HG03469 (cell line): ENCODE data around the gene RPL32.
"Not testable (repeated sequence)": the region's sequence is repeated elsewhere in the genome, so short reads cannot be mapped to it uniquely, and the experiment has no call there.

Experiments used
- ATAC-seq: cut with Tn5 transposase; IDR thresholded peaks from one replicate; pipeline ENCODE4 v1.9.1; 2021; ENCODE audit warnings: mild to moderate bottlenecking, moderate library complexity, moderate number of reproducible peaks; ENCODE audit not compliant: unreplicated experiment

The RPL32 gene

DNA sequence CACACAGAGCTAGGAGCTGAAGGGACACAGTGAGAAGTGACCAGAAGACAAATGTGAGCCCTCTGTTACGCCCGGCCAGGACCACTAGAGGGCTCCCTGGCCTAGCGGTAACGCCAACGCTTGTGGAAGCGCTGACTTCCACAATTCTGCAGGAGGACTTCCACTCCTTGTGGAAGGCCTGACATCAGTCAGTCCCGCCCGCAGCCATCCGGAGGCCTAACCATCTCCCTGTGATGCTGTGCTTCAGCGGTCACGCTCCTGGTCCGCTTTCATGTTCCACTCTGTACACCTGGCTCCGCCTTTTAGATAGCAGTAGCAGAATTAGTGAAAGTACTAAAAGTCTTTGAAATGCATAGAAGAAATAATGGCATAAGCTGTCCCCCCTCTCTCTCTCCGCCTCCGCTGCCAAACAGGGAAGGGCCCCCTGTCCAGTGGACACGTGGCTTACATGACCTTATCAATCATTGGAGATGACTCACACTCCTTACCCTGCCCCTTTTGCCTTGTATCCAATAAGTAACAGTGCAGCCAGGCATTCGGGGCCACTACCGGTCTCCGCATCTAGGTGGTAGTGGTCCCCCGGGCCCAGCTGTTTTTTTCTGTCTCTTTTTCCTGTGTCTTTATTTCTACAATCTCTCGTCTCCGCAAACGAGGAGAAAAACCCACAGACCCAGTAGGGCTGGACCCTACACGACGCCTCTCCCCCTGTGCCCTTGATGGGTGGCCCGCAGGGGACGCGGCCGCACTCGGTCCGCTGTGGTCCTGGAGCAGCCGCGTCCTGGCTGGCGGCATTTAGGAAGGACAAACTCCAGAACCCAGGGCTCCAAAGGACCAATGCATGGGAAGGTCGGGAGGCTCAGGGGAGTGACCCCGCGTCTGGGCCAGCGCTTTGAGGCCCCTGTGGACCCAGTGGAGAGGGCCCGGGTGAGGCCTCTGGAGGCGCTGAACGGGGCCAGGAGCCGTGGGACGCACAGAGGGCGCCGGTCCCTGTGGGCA is 27.0 kb upstream of the RPL32 start:
- ATAC-seq: peak; percentile 51

DNA sequence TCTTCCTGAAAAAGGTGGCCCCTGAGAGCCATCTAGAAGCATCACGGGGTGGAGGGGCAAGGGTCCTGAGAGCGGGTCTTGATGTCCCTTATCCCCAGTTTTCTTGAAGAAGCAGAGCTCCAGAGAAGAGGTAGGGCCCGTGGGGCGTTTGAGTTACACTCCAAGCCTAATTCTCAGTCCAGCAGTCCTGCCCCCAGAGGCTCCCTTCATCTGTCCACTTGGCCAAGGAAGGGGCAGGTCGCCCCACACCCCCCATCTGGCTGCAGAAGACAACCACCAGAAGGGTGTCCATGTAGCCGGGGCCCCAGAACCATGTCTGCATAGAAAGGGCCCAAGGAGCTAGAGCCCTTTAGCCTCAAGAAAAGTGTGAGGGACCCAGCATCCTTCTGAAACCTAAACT is 25.5 kb upstream of the RPL32 start:
- no peak for ATAC-seq

DNA sequence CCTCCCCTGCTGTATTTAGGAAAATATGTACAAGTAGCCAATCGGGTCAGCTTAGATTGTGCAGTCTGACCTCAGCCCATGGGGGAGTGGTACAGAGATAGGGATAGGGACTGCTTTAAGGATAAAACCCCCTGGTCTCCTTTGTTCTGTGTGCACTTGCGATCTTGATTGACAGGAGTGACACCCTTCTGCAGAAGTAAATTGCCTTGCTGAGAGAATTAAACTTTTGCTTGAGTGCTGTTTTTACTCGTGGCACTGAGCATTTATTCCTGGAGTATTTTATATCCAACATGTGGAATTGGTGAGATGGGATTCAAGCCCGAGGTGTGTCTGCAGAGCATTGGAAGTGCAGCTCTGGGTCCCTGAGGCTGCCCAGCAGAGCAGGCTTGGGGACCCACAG is 23.9 kb upstream of the RPL32 start:
- no peak for ATAC-seq

DNA sequence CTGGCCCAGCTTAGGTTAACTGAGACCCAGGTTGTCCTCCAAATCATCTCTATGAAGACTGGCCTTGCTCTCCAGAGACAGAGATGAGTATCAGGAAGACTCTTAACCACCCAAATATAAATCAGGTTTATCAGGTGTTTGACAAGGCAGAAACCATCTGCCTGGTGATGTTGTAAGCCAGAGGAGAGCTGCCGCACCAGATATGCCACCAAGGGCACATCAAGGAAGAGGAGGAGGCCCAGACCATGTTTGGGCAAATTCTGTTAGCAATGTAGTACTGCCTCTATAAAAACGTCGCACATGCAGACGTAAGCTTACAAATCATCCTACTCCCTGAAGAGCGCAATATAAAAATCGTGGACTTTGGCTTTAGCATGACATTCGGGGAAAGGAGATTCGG is 21.0 kb upstream of the RPL32 start:
- ATAC-seq: no peak

DNA sequence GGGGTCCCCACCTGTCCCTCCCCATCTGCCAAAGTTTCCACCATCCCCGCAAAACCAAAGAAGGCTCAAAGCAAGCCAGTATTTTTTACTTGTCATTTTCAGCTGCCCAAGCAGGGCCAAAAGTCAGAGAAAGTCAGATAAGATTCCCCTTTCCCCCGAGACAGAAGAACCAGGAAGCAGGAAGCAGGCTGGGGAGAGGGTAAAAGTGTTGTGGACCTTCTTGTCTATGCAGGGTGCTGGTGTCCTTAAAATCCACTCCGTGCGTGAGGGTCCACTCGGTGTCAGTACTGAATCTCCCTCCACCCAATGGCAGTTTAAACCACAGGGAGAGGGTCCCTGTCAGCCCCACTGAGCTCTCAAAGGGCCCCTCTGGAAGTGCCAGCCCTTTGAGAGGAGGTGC is 20.2 kb upstream of the RPL32 start:
- ATAC-seq: no peak

DNA sequence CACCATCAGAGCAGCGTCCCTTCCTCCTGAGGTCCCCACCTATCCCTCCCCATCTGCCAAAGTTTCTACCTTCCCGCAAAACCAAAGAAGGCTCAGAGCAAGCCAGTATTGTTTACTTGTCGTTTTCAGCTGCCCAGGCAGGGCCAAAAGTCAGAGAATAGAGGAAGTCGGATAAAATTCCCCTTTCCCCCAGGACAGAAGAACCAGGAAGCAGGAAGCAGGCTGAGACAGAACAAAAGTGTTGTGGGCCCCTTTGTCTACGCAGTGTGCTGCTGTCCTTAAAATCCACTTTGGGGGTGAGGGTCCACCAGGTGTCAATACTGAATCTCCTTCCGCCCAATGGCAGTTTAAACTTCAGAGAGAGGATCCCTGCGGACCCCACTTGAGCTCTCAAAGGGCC is 18.5 kb upstream of the RPL32 start:
- no peak for ATAC-seq

DNA sequence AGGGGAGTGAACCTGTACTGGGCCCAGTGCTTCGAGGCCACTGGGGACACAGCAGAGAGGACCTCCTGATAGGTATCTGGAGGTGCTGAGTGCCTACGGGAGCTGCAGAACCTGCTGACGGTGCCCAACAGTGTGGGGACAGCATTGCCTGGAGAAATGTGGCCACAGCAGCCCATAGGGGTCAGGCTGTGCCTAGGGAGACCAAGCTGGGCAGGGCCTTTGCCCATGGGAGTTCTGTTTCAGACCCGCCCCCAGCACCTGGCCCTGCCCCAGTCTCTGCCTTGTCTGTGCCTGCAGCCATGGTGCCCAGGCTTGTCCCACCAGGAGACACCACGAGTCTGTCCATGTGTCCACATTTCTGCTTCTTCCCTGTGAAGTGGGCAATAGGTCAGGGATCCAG is 15.3 kb upstream of the RPL32 start:
- no peak for ATAC-seq

DNA sequence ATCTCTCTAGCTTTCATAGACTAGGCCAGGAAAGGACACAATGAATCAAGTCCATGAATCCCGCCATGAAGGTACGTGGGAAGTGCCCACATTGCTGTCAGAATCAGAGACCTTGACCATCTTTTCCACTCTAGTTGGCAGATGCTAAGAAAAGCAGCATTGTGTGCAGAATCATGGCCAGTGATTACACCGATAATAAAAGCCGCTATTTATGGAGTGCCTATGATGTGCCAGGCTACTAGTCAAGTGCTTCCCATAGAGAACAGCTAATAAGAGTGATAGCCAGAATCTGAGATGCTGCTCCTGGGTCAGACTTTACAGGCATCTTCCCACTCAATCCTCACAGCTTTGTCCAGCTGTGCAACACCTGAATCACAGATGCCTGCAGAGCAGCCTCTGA is 13.2 kb upstream of the RPL32 start:
- ATAC-seq: no peak

DNA sequence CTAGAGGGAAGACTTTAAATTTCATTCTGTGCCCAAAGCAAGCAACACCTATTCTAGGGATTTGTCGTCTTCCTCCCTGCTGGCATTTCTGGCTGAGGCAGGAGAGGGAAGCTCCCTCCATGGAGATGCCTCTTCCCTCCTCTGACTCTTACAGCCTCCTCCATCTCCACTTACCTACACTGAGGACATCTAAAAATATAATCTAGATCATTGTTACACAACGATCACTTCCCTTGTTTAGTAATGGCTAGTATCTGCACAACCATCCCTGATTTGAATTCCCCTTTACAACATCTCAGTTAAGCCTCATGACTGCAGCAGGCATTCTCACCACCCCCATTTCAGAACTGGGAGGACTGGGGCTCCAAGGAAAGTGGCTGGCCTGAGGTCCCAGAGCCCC is 12.5 kb upstream of the RPL32 start:
- ATAC-seq: not testable (repeated sequence)

DNA sequence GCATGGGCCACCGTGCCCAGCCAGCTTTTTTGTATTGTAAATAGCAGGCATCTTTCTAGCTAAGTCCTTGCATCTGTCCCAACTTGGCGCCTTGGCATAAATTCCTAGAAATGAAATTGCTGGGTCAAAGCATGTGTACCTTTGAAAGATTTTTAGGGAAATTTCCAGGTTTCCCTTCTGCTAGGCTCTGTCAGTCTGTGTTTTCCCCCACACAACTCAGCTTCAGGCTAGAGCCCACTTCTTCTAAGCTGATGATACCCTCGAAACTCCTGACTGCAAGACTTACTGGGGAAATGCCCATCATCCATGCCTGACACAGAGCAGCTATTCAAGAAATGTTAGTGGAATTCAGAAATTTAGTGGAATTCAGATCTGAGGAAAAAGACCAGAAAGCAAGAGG is 10.8 kb upstream of the RPL32 start:
- no peak for ATAC-seq

DNA sequence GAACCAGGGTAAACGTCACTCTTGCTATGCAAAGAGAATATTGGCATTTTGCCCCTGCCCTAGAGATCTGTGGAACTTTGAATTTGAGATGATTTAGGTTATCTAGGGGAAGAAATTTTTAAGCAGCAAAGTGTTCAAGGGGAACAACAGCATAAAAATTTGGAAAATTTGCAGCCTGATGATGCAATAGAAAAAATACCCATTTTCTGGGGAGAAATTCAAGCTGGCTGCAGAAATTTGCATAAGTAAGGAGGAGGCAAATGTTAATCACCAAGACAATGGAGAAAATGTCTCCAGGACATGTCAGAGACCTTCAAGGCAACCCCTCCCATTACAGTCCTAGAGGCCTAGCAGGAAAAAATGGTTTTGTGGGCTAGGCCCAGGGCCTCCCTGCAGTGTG is 4.4 kb upstream of the RPL32 start:
- ATAC-seq: no peak

DNA sequence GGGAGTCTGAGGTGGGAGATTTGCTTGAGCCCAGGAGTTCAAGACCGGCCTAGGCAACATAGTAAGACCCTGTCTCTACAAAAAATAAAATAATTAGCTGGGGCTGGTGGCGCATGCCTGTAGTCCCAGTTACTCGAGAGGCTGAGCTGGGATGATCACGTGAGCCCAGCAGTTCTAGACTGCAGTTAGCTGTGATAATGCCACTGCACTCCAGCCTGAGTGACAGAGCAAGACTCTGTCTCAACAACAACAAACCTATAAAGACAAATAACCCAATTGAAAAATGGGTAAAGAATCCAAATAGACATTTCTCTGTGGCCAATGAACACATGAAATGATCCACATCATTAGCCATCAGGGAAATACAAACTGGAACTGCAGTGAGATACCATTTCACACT is 1.1 kb upstream of the RPL32 start:
- no peak for ATAC-seq

DNA sequence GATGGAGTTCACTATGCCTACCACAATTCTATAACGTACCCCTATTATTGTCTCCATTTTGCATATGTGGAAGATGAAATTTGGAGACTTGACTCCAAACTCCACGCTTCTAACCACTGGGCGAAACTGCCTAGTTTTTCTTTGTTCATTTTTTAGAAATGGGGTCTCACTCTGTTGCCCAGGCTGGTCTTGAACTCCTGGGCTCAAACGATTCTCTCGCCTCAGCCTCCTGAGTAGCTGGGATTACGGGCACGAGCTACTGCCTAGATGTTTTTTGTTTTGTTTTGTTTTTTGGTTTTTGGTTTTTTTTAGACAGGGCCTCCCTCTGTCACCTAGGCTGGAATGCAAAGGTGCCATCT is 584 bp upstream of the RPL32 start:
- ATAC-seq: no peak

DNA sequence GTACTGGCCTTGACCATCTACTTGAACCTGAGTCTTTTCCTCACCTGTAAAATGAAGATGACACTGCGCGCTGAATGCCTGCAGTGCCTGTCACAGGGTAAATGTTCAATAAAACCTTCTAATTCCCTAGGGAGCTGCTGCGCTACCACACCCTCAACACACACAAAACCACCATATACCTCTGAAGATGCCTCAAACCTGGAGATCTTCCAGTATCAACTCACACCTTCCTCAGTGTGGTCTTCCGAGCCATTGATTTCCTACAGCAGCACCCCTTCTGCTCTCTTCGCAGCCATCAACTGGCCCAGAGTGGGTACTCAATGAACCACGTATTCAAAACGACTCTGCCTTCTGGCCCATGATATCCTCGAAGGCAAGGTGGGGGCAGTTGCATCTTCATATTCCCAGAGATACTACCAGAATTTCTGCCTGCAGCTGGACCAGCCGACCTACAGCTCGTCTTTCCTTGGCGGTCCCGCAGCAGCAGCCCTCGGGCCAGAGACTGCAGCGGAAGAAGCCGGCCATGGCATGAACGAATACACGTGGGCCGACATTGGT is 695 bp downstream of the RPL32 start:
- ATAC-seq: no peak

DNA sequence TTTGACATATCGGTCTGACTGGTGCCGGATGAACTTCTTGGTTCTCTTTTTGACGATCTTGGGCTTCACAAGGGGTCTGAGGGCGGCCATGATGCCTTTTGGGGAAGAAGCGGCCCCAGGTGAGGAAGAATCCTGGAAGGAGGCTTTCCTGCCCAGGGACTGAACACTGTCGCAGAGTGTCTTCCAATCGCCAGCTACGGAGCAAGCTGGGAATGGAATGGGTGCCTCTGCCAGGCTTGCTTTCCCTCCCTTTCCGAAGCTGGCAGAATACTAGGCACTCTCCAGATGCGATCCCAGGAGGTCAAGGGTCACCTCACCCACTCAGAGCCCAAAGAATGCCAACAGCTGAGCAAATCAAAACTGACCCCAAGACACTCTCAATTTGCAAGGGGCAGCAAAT is 1.2 kb downstream of the RPL32 start:
- ATAC-seq: not testable (repeated sequence)

DNA sequence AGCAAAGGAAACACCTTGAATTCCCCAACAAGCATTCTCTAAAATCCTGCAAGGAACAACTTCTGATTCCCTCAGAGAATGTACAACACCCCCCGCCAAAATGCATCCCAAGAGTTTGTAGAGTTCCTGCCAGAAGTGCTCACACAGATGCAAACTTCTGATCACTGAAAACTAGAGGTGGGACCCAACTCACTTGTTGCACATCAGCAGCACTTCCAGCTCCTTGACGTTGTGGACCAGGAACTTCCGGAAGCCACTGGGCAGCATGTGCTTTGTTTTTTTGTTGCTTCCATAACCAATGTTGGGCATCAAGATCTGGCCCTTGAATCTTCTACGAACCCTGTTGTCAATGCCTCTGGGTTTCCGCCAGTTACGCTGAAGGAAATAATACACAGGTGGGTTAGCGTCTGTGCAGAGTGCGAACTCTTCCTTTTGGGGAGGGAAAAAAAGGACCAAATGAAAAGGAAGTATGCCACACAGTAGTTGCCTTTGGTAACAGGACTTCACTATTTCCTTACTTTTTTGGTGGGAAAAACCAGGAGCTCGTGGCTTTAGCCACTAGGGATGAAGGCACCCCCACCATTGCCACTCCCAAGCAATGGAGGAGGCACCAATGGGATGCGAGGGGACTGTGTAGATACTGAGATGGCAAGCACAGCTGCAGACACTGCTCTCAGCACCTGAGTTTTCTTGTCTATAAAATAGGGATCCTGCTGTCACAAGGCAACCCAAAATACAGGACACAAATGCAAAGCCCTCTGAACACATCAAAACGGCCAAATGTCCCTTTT is 2.0 kb downstream of the RPL32 start:
- ATAC-seq: no peak

DNA sequence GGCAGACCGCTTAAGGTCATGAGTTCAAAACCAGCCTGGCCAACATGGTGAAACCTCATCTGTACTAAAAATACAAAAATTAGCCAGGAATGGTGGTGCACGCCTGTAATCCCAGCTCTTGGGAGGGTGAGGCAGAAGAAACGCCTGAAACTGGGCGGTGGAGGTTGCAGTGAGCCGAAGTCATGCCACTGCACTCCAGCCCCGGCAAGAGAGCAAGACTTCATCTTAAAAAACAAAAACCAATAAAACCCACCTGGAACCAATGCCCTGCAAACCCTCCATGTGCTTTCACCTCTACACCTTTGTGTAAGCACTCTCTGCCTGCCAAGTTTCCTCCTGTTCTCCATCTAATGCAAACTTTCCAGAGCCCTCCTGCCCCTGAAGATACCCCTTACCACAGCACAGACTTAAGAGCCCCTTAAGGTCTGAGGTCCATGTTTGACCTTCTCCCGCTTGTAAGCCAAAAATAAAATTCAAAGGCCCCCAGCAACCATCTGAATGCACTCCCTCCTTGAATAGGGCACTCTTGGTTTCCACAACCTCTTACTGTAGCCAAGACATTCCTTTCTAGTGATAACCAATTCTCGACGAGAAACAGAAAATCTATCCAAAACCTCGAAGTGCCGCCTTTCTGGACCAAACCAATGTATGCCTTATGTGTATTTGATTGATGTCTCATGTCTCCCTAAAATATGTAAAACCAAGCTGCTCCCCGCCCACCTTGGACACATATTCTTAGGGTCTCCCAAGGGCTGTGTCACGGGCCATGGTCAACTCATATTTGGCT is 3.0 kb downstream of the RPL32 start:
- ATAC-seq: no peak

DNA sequence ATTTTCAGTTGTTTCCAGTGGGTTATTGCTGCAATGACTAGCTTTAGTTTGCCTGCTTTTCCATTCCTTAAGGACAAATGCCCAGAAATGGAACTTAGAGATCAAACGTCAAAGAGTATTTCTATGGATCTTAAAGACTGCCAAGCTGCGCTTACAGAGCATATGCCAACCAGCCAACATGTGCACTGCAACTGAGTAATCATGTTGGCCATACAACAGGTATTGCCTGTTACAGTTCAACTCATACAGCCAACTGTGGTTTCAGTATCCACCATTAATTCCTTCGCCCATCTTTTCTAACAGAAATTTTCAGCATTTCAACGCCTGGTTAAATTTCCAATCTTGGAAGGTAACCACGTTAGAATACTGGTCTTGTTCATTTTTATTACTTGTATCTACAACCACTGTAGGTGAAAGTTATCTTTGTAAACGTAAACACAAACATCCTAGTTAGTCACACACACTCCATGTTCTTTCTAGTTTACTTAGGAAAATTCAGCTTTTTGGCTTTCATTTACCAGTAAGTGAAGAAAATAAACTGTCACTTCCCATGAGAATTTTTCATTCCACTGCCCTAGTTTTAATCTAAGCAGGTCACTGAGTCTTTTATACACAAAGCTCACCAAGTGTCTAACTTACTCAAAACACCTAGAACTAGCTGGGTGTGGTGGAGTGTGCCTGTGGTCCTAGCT is 3.9 kb downstream of the RPL32 start:
- ATAC-seq: no peak

DNA sequence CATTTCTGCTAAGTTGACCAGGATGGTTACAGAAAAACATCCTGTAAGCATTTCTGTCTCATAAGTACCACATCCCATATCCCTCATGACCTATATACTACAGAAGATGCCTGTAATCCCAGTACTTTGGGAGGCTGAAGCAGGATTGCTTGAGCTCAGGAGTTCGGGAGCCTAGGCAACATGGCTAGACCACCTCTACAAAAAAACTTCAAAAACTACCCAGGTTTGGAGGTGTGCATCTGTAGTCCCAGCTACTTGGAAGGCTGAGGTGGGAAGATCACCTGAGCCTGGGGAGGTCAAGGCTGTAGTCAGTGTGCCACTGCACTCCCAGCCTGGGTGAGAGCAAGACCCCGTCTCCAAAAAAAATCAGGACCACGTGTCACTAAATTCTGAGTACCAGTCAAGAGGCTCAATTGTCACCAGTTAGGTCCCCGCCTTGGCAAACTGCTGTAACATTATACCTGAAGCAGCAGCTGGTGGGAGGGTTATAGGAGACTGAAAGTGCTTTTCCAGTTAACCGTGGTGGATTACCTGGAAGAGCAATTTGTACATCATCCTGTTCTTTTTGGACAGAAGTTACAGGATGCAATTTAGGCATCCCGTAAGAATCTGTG is 6.2 kb downstream of the RPL32 start:
- ATAC-seq: no peak
